HCT116 (cell line): ENCODE data around the gene HMGCL. TPM values are rescaled to one million over a fixed set of nuclear protein-coding genes. Genes with fewer than 3 reads are reported as not detected.

Source experiments
- ATAC-seq: fragments of 200-7000 bp; cut with Tn5 transposase; 2 replicates; pipeline ENCODE4 v1.9.1; 2020; ENCODE audit warnings: mild to moderate bottlenecking, moderate library complexity
- BruUV-seq: library from RNA; stranded (reverse); fragments of 400-500 nt; replicated peaks from 2 replicates; lab custom pipeline; 2021; lab: Mats Ljungman, UMichigan
- CTCF ChIA-PET: fragments of 300-600 bp; sonication (Branson Sonifier 250); formaldehyde crosslinking; loops from one replicate; lab custom pipeline; 2021; ENCODE audit warnings: antibody characterized with exemption; lab: Charles Lee
- POLR2A ChIA-PET: fragments of 300-600, 350-600 bp; sonication (Branson Sonifier 250); formaldehyde crosslinking; loops from one replicate; lab custom pipeline; 2021; ENCODE audit warnings: antibody characterized with exemption; lab: Charles Lee
- RAD21 ChIA-PET, 2 experiments: fragments of 300-600 bp; sonication (Branson Sonifier 250); formaldehyde crosslinking; loops; one replicate each; lab custom pipeline; 2023; ENCODE audit warnings: low total read pairs in 2 of 2; ENCODE audit not compliant: uncharacterized antibody in 2 of 2, unreplicated experiment in 2 of 2, low non-redundant PET in 1 of 2; lab: Charles Lee
- DNase-seq: peaks from one replicate; pipeline ENCODE4 v3.0.0-alpha.2; 2010; ENCODE audit warnings: low read depth, low spot score
- H2AFZ ChIP-seq: fragments of 200-600 bp; shearing (Covaris generic), sonication (generic); 2 replicates; pipeline ENCODE4 v1.6.1; 2017; ENCODE audit warnings: low read depth, mixed run types, mixed read lengths, antibody characterized with exemption, low read length; ENCODE audit not compliant: poor library complexity, severe bottlenecking
- H3K27ac ChIP-seq: 2 replicates; pipeline ENCODE4 v1.5.1; 2012; ENCODE audit warnings: low read depth, low read length
- H3K27me3 ChIP-seq: fragments of 200-600 bp; sonication (generic); 2 replicates; pipeline ENCODE4 v1.6.1; 2016; ENCODE audit warnings: mixed run types, low read length, mixed read lengths; ENCODE audit not compliant: insufficient read depth
- H3K36me3 ChIP-seq, 2 experiments: fragments of 200-500 bp in 1 of 2; fragments of 200-600 bp in 1 of 2; sonication (Bioruptor generic) in 1 of 2; sonication (generic) in 1 of 2; 2 replicates each; pipeline versions ENCODE4 v1.5.1 to v1.6.1; 2014 to 2016; ENCODE audit warnings: low read length in 2 of 2, inconsistent platforms in 1 of 2, mixed read lengths in 1 of 2, mixed run types in 1 of 2; ENCODE audit not compliant: insufficient read depth in 2 of 2, control insufficient read depth in 1 of 2
- H3K4me1 ChIP-seq, 2 experiments: fragments of 200-600 bp in 1 of 2; sonication (generic) in 1 of 2; 2 replicates each; pipeline versions ENCODE4 v1.5.1 to v1.6.1; 2012 to 2017; ENCODE audit warnings: low read length in 2 of 2, inconsistent platforms in 1 of 2, mild to moderate bottlenecking in 1 of 2, mixed read lengths in 1 of 2, mixed run types in 1 of 2, moderate library complexity in 1 of 2; ENCODE audit not compliant: insufficient read depth in 2 of 2, control insufficient read depth in 1 of 2
- H3K4me2 ChIP-seq: fragments of 200-600 bp; sonication (generic); 2 replicates; pipeline ENCODE4 v1.6.1; 2017; ENCODE audit warnings: mixed run types, low read length, mixed read lengths
- H3K4me3 ChIP-seq, 2 experiments: fragments of 200-600 bp in 1 of 2; sonication (generic) in 1 of 2; replicated peaks in 1 of 2; 2 replicates each; pipeline ENCODE4 v1.5.1; 2011 to 2016; ENCODE audit warnings: low read length in 2 of 2, control low read depth in 1 of 2, low read depth in 1 of 2, mild to moderate bottlenecking in 1 of 2, mixed read lengths in 1 of 2, mixed run types in 1 of 2
- H3K79me2 ChIP-seq: fragments of 200-600 bp; sonication (generic); 2 replicates; pipeline ENCODE4 v1.6.1; 2017; ENCODE audit warnings: mild to moderate bottlenecking, mixed run types, low read length, moderate library complexity, mixed read lengths; ENCODE audit not compliant: insufficient read depth
- H3K9ac ChIP-seq: fragments of 200-600 bp; sonication (generic); 2 replicates; pipeline ENCODE4 v1.6.1; 2016; ENCODE audit warnings: low read length, mixed read lengths
- H3K9me2 ChIP-seq: fragments of 200-600 bp; sonication (generic), shearing (Covaris generic); 2 replicates; pipeline ENCODE4 v1.6.1; 2017; ENCODE audit warnings: mixed run types, mild to moderate bottlenecking, moderate library complexity; ENCODE audit not compliant: insufficient read depth
- H3K9me3 ChIP-seq, 2 experiments: fragments of 200-500 bp in 1 of 2; fragments of 200-600 bp in 1 of 2; sonication (Bioruptor generic) in 1 of 2; sonication (generic) in 1 of 2; 2 replicates each; pipeline ENCODE4 v1.6.1; 2014 to 2017; ENCODE audit warnings: low read length in 2 of 2, mixed read lengths in 2 of 2, inconsistent platforms in 1 of 2, low read depth in 1 of 2, mild to moderate bottlenecking in 1 of 2, mixed run types in 1 of 2, moderate library complexity in 1 of 2; ENCODE audit not compliant: control insufficient read depth in 1 of 2, insufficient read depth in 1 of 2
- H4K20me1 ChIP-seq: fragments of 200-600 bp; sonication (generic), shearing (Covaris generic); 2 replicates; pipeline ENCODE4 v1.6.1; 2017; ENCODE audit warnings: mixed run types, mild to moderate bottlenecking, moderate library complexity; ENCODE audit not compliant: insufficient read depth
- CBX3 ChIP-seq: IDR thresholded peaks from 2 replicates; pipeline ENCODE4 v1.6.1; 2012; ENCODE audit warnings: low read depth
- CEBPB ChIP-seq: IDR thresholded peaks from 2 replicates; pipeline ENCODE4 v1.6.1; 2012; ENCODE audit warnings: low read depth
- CTCF ChIP-seq, 3 experiments: fragments of 200-600 bp in 1 of 3; sonication (generic) in 1 of 3; IDR thresholded peaks in 2 of 3; conservative IDR thresholded peaks in 1 of 3; 2 replicates each; pipeline ENCODE4 v1.5.1; 2012 to 2017; ENCODE audit warnings: low read depth in 2 of 3, low read length in 2 of 3, antibody characterized with exemption in 1 of 3, borderline replicate concordance in 1 of 3, control low read depth in 1 of 3, mild to moderate bottlenecking in 1 of 3, mixed read lengths in 1 of 3, mixed run types in 1 of 3, moderate library complexity in 1 of 3; ENCODE audit not compliant: insufficient read depth in 1 of 3
- EGR1 ChIP-seq: IDR thresholded peaks from 2 replicates; pipeline ENCODE4 v1.6.1; 2012; ENCODE audit warnings: low read depth
- EZH2 ChIP-seq: fragments of 200-600 bp; sonication (generic); IDR thresholded peaks from 2 replicates; pipeline ENCODE4 v1.6.1; 2017; ENCODE audit warnings: antibody characterized with exemption, mixed run types
- EZH2phosphoT487 ChIP-seq: fragments of 200-600 bp; IDR thresholded peaks from 2 replicates; pipeline ENCODE4 v1.6.1; 2018; ENCODE audit warnings: antibody characterized with exemption, borderline replicate concordance
- FOSL1 ChIP-seq: IDR thresholded peaks from 2 replicates; pipeline ENCODE4 v1.6.1; 2012; ENCODE audit warnings: low read depth
- JUND ChIP-seq: IDR thresholded peaks from 2 replicates; pipeline ENCODE4 v1.6.1; 2012
- MAX ChIP-seq: IDR thresholded peaks from 2 replicates; pipeline ENCODE4 v1.6.1; 2012
- POLR2AphosphoS5 ChIP-seq: IDR thresholded peaks from 2 replicates; pipeline ENCODE4 v1.6.1; 2011; ENCODE audit warnings: mild to moderate bottlenecking, low read depth, low read length, moderate library complexity
- RAD21 ChIP-seq: IDR thresholded peaks from 2 replicates; pipeline ENCODE4 v1.6.1; 2012; ENCODE audit warnings: low read depth, mild to moderate bottlenecking
- SIN3A ChIP-seq: IDR thresholded peaks from 2 replicates; pipeline ENCODE4 v1.6.1; 2012; ENCODE audit warnings: low read depth
- SP1 ChIP-seq: IDR thresholded peaks from 2 replicates; pipeline ENCODE4 v1.6.1; 2012; ENCODE audit warnings: low read depth
- SRF ChIP-seq: IDR thresholded peaks from 2 replicates; pipeline ENCODE4 v1.6.1; 2012; ENCODE audit warnings: low read depth
- TCF7L2 ChIP-seq: IDR thresholded peaks from 2 replicates; pipeline ENCODE4 v1.7.0; 2011; ENCODE audit warnings: borderline replicate concordance, inconsistent platforms; ENCODE audit not compliant: insufficient read depth, insufficient read length; ENCODE audit errors: extremely low read depth
- ZFX ChIP-seq: fragments of 450-650 bp; IDR thresholded peaks from 2 replicates; pipeline ENCODE4 v1.6.1; 2017
- intact Hi-C: fragments of 100-400 bp; cut with micrococcal nuclease; formaldehyde crosslinking; loops from 2 replicates; pipeline ENCODE4 v1.10.0; 2022
- total RNA-seq: library from RNA; stranded (reverse); gene quantifications from one replicate; pipeline ENCODE4 v1.2.1, GENCODE V29; 2021; ENCODE audit not compliant: unreplicated experiment
- TF ChIP-seq, protein P1 (sequence below): IDR thresholded peaks from 2 replicates; pipeline ENCODE4 v1.6.1; 2011; ENCODE audit warnings: mild to moderate bottlenecking, low read length, moderate library complexity; ENCODE audit not compliant: insufficient replicate concordance; ENCODE audit errors: extremely low read depth

HMGCL gene
- total RNA-seq, 1 experiment from 2014 or later, result 36.2 TPM

DNA sequence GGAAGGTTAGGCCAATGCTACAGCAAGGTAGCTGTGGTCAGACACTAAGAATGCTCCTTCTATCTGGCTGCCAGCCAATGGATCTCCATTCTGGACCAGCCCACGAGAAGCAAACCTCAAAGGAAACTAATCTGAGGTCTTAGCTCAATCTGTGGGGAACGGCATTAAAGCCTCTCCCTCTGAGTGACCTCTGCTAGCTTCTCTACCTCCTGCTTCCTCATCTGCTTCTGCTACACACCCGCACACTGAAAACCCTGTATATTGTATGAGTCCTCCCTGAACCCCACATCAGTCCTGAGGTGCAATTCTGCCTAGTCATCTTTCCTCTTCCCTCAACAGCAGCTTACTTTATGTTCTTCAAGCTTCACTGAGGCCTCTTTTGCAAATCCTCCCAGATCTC is 17.8 kb downstream of the HMGCL start:
- Histone ChIP-seq H2AFZ (no peak overlapping the region), H3K79me2 (no peaks in the 10 kb centered on the region), H4K20me1 (no peaks in the 10 kb centered on the region), H3K4me1 (peaks cover 6 to 15% of the 10 kb centered on the region in 2 experiments; a peak in 2 of 4 replicates), H3K27me3 (no peaks in the 10 kb centered on the region), H3K4me3 (no peak overlapping the region), H3K9ac (no peak overlapping the region), H3K27ac (no peak overlapping the region), H3K9me2 (no peaks in the 10 kb centered on the region), H3K4me2 (no peak overlapping the region), H3K9me3 (no peaks in the 10 kb centered on the region), H3K36me3 (0 out of 4 replicates have a peak, but pooled peaks cover 0 to 2% of the 10 kb centered on the region in 2 experiments)
- intact Hi-C loops, result no loop called here
- DNase-seq (no peak), ATAC-seq (no peak)
- no TSS peak for BruUV-seq
- CTCF ChIA-PET, result no interaction called here
- no peak for TF ChIP-seq TCF7L2
- POLR2A ChIA-PET, result interaction anchor here (1.2 kb wide), 1 partner anchor 30 kb away, joined by 4 read pairs; the partner anchor contains the start of gene PITHD1
- RAD21 ChIA-PET, result interaction anchor here (0.6 kb wide), 2 partner anchors 29 to 30 kb away, joined by 3 read pairs; partner anchors contain the start of gene PITHD1 (in 1 of the 2)

GRCh38 chr1:23806280-23806679 is 18.9 kb downstream of the HMGCL start:
- H3K9ac ChIP-seq, result no peak overlapping the region
- intact Hi-C loops, result no loop called here
- peaks cover 11 to 19% of the 10 kb centered on the region in 2 experiments; a peak in 2 of 4 replicates for H3K4me1 ChIP-seq
- no peak for TF ChIP-seq ZFX
- TF ChIP-seq EZH2phosphoT487, result no peak
- TF ChIP-seq, protein P1, sequence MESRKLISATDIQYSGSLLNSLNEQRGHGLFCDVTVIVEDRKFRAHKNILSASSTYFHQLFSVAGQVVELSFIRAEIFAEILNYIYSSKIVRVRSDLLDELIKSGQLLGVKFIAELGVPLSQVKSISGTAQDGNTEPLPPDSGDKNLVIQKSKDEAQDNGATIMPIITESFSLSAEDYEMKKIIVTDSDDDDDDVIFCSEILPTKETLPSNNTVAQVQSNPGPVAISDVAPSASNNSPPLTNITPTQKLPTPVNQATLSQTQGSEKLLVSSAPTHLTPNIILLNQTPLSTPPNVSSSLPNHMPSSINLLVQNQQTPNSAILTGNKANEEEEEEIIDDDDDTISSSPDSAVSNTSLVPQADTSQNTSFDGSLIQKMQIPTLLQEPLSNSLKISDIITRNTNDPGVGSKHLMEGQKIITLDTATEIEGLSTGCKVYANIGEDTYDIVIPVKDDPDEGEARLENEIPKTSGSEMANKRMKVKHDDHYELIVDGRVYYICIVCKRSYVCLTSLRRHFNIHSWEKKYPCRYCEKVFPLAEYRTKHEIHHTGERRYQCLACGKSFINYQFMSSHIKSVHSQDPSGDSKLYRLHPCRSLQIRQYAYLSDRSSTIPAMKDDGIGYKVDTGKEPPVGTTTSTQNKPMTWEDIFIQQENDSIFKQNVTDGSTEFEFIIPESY, result no peak
- no peak for TF ChIP-seq CTCF (IDR thresholded peaks at IDR 0.05 in 2 of 3, conservative IDR thresholded peaks at IDR 0.05 in 1 of 3; ENCODE audit: borderline replicate concordance in 1 of 3, insufficient read depth in 1 of 3, low read depth in 2 of 3, low read length in 2 of 3)
- TF ChIP-seq CBX3, result no peak
- TF ChIP-seq MAX, result no peak
- TF ChIP-seq FOSL1, result no peak
- no peak for TF ChIP-seq EGR1
- TF ChIP-seq POLR2AphosphoS5, result no peak
- TF ChIP-seq TCF7L2, result no peak
- no peak for TF ChIP-seq SIN3A
- no peak for TF ChIP-seq JUND
- no peak for TF ChIP-seq RAD21
- TF ChIP-seq EZH2, result no peak
- no peak for TF ChIP-seq CEBPB
- no peak for TF ChIP-seq SRF
- TF ChIP-seq SP1, result no peak

More at GRCh38 chr1:23806280-23806679, 18.9 kb downstream of the HMGCL start:
- DNase-seq (no peak), ATAC-seq (no peak)
- Histone ChIP-seq H3K4me2 (no peak overlapping the region), H2AFZ (no peak overlapping the region), H3K9me3 (no peaks in the 10 kb centered on the region), H3K36me3 (0 out of 4 replicates have a peak, but pooled peaks cover 0 to 2% of the 10 kb centered on the region in 2 experiments), H3K27ac (no peak overlapping the region), H4K20me1 (no peaks in the 10 kb centered on the region), H3K4me3 (no peak overlapping the region), H3K27me3 (no peaks in the 10 kb centered on the region), H3K79me2 (no peaks in the 10 kb centered on the region), H3K9me2 (no peaks in the 10 kb centered on the region)
- RAD21 ChIA-PET, result no interaction called here
- CTCF ChIA-PET, result no interaction called here
- no TSS peak for BruUV-seq
- POLR2A ChIA-PET, result interaction anchor here (0.6 kb wide), 1 partner anchor 12 kb away, joined by 4 read pairs; no protein-coding TSS in a partner anchor
